NB4 (cell line): ENCODE measurements around the gene SMTN.

Experiments used
- CTCF ChIP-seq: IDR thresholded peaks from one replicate; pipeline ENCODE4 v1.5.1; 2012; ENCODE audit warnings: low read depth, low read length
- MAX ChIP-seq: IDR thresholded peaks from 2 replicates; pipeline ENCODE4 v1.6.1; 2011; ENCODE audit warnings: low read depth, low read length
- MYC ChIP-seq: IDR thresholded peaks from 2 replicates; pipeline ENCODE4 v1.6.1; 2011; ENCODE audit warnings: low read depth, low read length
- POLR2A ChIP-seq: IDR thresholded peaks from 2 replicates; pipeline ENCODE4 v1.6.1; 2011; ENCODE audit warnings: mild to moderate bottlenecking; ENCODE audit not compliant: insufficient read length; ENCODE audit errors: extremely low read depth

GRCh38 chr22:31075961-31076360 is 5.2 kb upstream of the SMTN start:
- TF ChIP-seq CTCF (no peak), MAX (no peak), POLR2A (no peak), MYC (no peak)
